Esophagus (tissue), 2 donors: ENCODE measurements around the gene ETV6. TPM values are rescaled to one million over a fixed set of nuclear protein-coding genes. Genes with fewer than 3 reads are reported as not detected.
A peak's percentile ranks its signal among the peaks of the same experiment; 100 is the strongest.

ENCODE experiments used
- H3K27ac ChIP-seq, 2 donors: one replicate each; pipeline ENCODE4 v1.5.1; 2013; ENCODE audit warnings: low read depth in 2 of 2, mild to moderate bottlenecking in 2 of 2, inconsistent platforms in 1 of 2, low read length in 1 of 2, moderate library complexity in 1 of 2
- H3K27me3 ChIP-seq, 2 donors: one replicate each; pipeline ENCODE4 v1.6.1; 2013; ENCODE audit warnings: low read length in 2 of 2, control low read depth in 1 of 2, mild to moderate bottlenecking in 1 of 2; ENCODE audit not compliant: insufficient read depth in 2 of 2, control insufficient read depth in 1 of 2
- H3K36me3 ChIP-seq, 2 donors: one replicate each; pipeline ENCODE4 v1.6.1; 2013; ENCODE audit warnings: low read length in 1 of 2; ENCODE audit not compliant: control insufficient read depth in 2 of 2, insufficient read depth in 2 of 2
- H3K4me1 ChIP-seq, 2 donors: one replicate each; pipeline ENCODE4 v1.6.1; 2013; ENCODE audit warnings: low read length in 1 of 2; ENCODE audit not compliant: control insufficient read depth in 2 of 2, insufficient read depth in 2 of 2
- H3K4me3 ChIP-seq, 2 donors: one replicate each; pipeline ENCODE4 v1.5.1; 2013; ENCODE audit warnings: low read length in 2 of 2, mild to moderate bottlenecking in 2 of 2, low read depth in 1 of 2, moderate library complexity in 1 of 2
- H3K9me3 ChIP-seq, 2 donors: one replicate each; pipeline ENCODE4 v1.6.1; 2013; ENCODE audit warnings: mild to moderate bottlenecking in 2 of 2, low read depth in 1 of 2, low read length in 1 of 2, moderate library complexity in 1 of 2; ENCODE audit not compliant: control insufficient read depth in 2 of 2, insufficient read depth in 1 of 2
- WGBS, 2 donors: extraction: QIAGEN DNeasy Blood & Tissue Kit; methylation state at CpG; one replicate each; pipeline ENCODE4 v1.1.7; 2013; 5-methylcytosine and 5-hydroxymethylcytosine counted together
- polyA plus RNA-seq, 2 donors: library from polyadenylated mRNA; stranded (reverse); fragments of 200-250 nt; gene quantifications; one replicate each; pipeline ENCODE4 v1.2.3, GENCODE V29; 2013
- donor health status: healthy with polysubstance abuse.
- donor health status: Bipolar disorder and iron deficiency.

The ETV6 gene
- polyA plus RNA-seq, 2 donors = 5.4 to 5.6 TPM

DNA sequence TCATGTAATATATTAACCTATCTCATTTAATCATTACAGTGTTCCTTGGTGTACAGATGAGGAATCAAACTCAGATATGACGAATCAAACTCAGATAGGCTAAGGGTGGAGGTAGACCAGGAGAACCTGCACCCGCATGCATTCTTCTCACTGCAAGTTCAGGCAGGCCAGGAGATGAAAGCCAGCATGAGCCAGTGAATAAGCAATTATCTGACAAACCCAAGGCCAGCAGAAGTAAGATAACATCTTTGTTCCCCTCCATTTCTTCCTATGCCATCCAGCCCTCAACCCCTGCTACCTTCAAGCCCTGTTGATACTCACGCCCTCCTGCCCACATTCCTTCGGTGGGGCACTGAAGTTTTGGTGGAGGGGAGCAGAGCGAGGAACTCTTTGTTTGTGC lies 152.2 kb downstream of the ETV6 start:
- Histone ChIP-seq H3K27ac (peak overlapping the region in 1 of 2 donors; percentile 71), H3K4me1 (peaks cover 7 to 8% of the 10 kb centered on the region in 2 donors), H3K36me3 (no peaks in the 10 kb centered on the region), H3K9me3 (no peaks in the 10 kb centered on the region), H3K4me3 (no peak overlapping the region), H3K27me3 (no peaks in the 10 kb centered on the region)
- 66 to 71% methylated on average over 5 of the region's 5 CpGs for WGBS, 2 donors

DNA sequence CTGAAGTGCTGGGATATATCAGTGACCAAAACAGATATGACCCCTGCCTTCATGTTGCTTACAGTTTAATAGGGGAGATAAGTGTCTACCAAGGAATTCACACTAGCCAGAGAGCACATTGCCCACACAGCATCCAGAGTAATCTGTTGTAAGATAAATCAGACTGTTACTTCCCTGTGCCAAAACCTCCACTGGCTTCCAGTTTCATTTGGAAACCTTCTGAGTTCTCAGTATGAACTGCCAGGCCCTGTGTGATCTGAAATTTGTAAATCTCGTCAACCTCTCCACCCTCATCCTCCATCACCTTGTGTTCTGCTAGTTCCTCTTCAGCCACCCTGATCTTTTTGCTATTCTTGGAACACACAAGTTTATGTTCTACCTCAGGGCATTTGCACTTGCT lies 154.7 kb downstream of the ETV6 start:
- Histone ChIP-seq H3K9me3 (no peaks in the 10 kb centered on the region), H3K36me3 (no peaks in the 10 kb centered on the region), H3K4me1 (peaks cover 3 to 4% of the 10 kb centered on the region in 2 donors), H3K27me3 (no peaks in the 10 kb centered on the region), H3K27ac (peak overlapping the region in 1 of 2 donors; percentile 22), H3K4me3 (no peak overlapping the region)
- WGBS, 2 donors = 69 to 73% methylated on average over 1 of the region's 1 CpG

DNA sequence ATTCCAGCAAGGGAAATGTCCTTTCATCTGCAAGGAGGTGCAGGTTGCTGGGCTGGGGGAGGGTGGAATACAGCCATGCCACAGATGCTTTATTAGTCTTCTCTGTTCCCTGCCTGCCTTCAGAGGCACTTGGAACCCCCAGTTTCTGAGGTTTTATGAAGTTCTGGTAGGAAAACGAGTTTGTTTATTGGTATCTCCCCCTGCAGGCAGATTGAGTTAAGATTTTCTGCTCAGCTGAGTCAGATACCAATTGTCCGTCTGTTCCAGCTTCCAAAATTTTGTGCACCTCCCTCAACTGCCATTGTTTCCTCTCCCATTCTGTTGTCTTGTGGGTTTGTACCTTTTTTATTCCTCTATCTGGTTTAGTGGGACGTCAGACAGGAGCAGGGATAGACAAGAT lies 155.6 kb downstream of the ETV6 start:
- no peak overlapping the region for H3K27ac ChIP-seq
- 75 to 79% methylated on average over 3 of the region's 3 CpGs for WGBS, 2 donors

DNA sequence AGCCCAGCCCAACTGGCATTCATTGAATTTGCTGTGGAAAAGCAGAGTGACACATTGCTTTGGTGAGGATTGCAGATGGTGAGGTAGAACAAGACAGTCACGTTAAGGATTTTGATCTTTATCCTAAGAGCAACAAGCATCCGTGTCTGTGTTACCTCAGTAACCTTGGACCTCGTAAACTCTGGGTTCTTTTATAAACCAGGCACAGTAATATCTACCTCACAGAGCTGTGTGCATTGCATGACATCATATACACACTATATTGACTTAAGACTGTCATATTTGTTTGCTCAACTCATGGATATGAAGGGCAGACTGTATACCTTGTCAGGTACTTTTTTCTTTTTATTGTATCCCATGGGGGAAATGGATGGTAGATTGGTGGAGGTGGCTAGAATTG lies 156.2 kb downstream of the ETV6 start:
- Histone ChIP-seq H3K4me1 (peaks cover 3 to 4% of the 10 kb centered on the region in 2 donors), H3K9me3 (no peaks in the 10 kb centered on the region), H3K4me3 (no peak overlapping the region), H3K36me3 (no peaks in the 10 kb centered on the region), H3K27me3 (no peaks in the 10 kb centered on the region), H3K27ac (no peak overlapping the region)
- WGBS, 2 donors = 85 to 93% methylated on average over 3 of the region's 3 CpGs

More for the DNA sequence above, 155.6 kb downstream of the ETV6 start:
- H3K4me1 ChIP-seq = peaks cover 3 to 4% of the 10 kb centered on the region in 2 donors
- no peaks in the 10 kb centered on the region for H3K9me3 ChIP-seq
- no peaks in the 10 kb centered on the region for H3K36me3 ChIP-seq
- no peaks in the 10 kb centered on the region for H3K27me3 ChIP-seq
- H3K4me3 ChIP-seq = no peak overlapping the region

DNA sequence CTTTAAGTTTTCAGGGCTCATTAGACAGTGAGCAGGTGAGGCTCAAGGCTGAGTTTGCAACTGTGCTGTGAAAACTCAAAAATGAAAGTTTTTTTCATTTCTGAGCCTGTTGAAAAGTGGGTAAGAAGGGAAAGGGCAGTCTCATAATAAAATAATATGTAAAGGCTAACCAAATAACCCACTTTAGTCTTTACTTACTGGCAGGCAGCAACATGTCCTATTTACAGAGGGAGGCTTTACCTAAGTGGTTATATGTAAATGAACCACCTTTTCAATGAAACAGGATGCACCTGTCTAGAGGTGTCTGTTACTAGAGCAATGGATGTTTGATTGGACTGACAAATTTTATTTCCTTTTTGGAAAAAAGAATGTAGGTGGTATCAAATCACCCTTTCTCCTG lies 158.0 kb downstream of the ETV6 start:
- no peaks in the 10 kb centered on the region for H3K4me1 ChIP-seq
- no peaks in the 10 kb centered on the region for H3K27me3 ChIP-seq

DNA sequence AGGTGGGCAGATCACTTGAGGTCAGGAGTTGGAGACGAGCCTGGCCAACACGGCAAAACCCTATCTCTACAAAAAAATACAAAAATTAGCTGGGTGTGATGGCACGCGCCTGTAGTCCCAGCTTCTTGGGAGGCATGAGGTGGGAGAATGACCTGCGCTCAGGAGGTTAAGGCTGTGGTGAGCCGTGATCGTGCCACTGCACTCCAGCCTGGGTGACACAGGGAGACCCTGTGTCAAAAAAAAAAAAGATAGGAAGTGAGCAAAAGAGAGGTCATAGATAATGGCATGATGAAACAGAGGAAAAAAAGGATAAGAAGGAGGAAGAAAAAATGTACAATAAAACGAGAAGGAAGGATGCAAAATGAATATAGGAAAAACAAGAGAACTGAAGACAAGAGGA lies 159.5 kb downstream of the ETV6 start:
- no peaks in the 10 kb centered on the region for H3K9me3 ChIP-seq
- no peaks in the 10 kb centered on the region for H3K36me3 ChIP-seq
- H3K27me3 ChIP-seq = no peaks in the 10 kb centered on the region
- peaks cover 0 to 3% of the 10 kb centered on the region in 2 donors for H3K4me1 ChIP-seq
- no peak overlapping the region for H3K4me3 ChIP-seq
- no peak overlapping the region for H3K27ac ChIP-seq
- 94 to 97% methylated on average over 8 of the region's 8 CpGs for WGBS, 2 donors

More for the DNA sequence above, 158.0 kb downstream of the ETV6 start:
- no peak overlapping the region for H3K27ac ChIP-seq
- H3K4me3 ChIP-seq = no peak overlapping the region
- no peaks in the 10 kb centered on the region for H3K36me3 ChIP-seq
- H3K9me3 ChIP-seq = no peaks in the 10 kb centered on the region

DNA sequence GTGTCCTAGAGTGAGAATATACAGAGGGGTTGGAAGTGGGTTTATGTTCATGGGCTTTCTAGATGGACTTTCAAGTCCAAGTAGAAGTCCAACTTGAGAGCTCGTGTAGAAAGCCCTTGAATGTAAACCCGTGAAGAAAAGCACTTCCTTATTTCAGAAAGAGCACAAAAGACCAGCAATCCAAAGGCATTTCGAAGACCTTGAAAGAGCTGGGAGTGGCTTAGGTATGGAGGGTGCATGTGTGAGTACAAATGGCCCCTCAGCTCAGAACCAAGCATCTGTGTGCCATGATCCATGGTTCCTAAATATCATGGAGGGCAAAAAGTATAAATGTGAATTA lies 160.7 kb downstream of the ETV6 start:
- Histone ChIP-seq H3K4me3 (no peak overlapping the region), H3K36me3 (no peaks in the 10 kb centered on the region), H3K4me1 (peaks cover 0 to 3% of the 10 kb centered on the region in 2 donors), H3K9me3 (no peaks in the 10 kb centered on the region), H3K27me3 (no peaks in the 10 kb centered on the region), H3K27ac (no peak overlapping the region)
- 83 to 85% methylated on average over 3 of the region's 3 CpGs for WGBS, 2 donors

DNA sequence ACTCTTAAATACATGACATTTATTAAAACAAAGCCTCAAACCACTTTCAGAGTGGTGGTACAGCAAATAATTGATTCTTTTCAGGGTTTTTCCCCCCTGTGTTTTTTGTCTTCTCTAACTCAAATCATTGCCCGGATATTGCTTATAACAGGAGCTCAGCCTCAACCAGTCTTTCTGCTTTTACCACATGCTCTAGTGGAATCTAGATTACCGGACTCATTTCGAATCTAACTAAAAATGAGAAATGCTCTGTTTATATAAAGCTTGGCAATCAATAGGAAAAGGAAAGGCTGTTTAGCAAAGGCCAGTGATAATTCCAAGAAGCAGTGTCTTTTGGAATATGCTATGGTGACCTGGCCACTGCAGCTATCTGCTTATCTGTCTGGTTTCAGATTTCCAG lies 161.5 kb downstream of the ETV6 start:
- Histone ChIP-seq H3K9me3 (no peaks in the 10 kb centered on the region), H3K36me3 (no peaks in the 10 kb centered on the region), H3K27ac (peak overlapping the region in 1 of 2 donors; percentile 56), H3K27me3 (no peaks in the 10 kb centered on the region), H3K4me3 (no peak overlapping the region), H3K4me1 (peaks cover 3% of the 10 kb centered on the region in 2 donors)
- 45 to 57% methylated on average over 3 of the region's 3 CpGs for WGBS, 2 donors

DNA sequence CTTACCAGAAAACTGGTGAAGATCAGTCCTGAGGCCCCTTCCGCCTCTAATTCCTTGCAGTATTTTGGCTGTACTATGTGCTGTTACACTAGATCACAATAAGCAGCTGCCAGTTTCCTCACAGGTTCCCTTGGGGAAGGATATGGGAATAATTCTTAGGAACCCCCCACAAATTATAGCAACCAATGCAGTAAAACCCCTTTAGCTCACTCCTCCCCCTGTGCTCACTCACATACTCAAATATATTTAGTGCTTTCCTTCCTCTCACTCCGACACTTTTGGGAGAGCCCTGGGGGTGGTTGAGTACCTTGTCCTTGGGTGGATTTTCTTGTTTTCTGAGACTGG lies 162.7 kb downstream of the ETV6 start:
- H3K36me3 ChIP-seq = no peaks in the 10 kb centered on the region
- H3K4me1 ChIP-seq = peaks cover 3% of the 10 kb centered on the region in 2 donors
- no peak overlapping the region for H3K4me3 ChIP-seq
- 59 to 60% methylated on average over 2 of the region's 2 CpGs for WGBS, 2 donors
- peak overlapping the region; percentile 55 to 62 for H3K27ac ChIP-seq
- H3K27me3 ChIP-seq = no peaks in the 10 kb centered on the region
- H3K9me3 ChIP-seq = no peaks in the 10 kb centered on the region

DNA sequence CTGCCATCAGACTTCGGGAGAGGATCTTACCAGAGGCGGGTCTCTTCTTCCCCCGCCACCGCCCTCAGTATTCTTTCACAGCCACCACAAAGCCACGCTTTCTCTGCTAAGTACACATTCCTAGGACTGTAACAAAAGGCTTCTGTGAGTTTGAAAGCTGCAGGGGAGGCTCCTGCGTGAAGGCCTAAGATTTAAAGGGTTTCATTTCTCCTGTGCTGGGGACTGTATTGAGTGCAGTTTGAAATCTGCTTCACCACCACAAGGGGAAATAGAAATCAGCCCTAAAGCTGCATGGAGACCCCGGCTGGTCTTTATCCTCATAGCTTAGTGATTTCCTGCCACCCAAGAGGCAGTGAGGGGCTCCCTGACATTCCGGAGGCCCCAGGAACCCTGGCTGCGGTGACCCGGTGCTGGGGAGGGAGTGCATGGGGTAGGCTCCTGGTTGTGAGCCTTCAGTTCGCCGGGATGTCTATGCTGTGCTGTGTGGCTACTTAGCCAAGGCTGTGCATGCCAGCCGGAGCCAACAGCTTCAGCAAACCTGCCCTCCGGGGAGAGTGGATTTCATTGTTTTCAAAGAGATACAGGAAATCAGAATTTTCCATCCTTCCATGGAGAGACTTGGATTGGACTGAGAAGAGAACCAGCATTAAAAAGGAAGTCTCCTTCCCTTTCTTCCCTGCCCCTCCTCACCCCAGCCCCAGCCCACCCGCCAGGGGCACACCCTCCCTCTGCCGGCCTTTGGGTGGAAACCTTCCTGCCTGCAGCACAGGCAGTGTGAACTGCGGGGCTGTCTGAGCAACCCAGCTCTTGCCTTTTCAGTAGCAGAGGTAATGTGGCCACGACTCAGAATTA lies 163.3 kb downstream of the ETV6 start:
- no peaks in the 10 kb centered on the region for H3K27me3 ChIP-seq
- no peak overlapping the region for H3K4me3 ChIP-seq
- no peaks in the 10 kb centered on the region for H3K36me3 ChIP-seq
- 15 to 18% methylated on average over 18 of the region's 18 CpGs for WGBS, 2 donors
- peak overlapping the region; percentile 61 to 62 for H3K27ac ChIP-seq
- H3K4me1 ChIP-seq = peaks cover 3% of the 10 kb centered on the region in 2 donors
- H3K9me3 ChIP-seq = no peaks in the 10 kb centered on the region
